Inflammatory macrophage treated with lipopolysaccharide for 4 hours (primary cell): Measurements from ENCODE around the gene ZNF555.

Experiments
- DNase-seq: peaks from one replicate; pipeline ENCODE4 v3.0.0-alpha.2; 2020

The ZNF555 gene

DNA sequence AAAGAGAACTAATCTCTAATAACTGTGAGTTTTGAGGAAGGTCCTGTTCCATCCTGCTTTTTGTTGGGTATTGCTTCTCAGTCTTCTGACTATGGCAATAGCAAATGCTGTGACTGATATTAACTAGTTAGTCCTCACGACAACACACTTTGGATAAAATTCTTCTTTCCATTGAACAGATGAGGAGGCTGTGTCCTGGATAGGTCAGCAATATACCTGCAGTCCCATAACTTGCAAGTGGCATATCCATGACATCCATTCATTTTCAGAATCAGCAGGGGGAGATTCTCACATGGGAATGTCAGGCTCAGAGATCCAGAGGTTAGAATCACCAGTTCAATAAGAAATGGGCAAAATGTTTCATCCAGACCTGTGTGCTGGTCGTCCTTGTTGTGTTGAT, 14.3 kb upstream of the ZNF555 start:
- DNase-seq, result no peak

DNA sequence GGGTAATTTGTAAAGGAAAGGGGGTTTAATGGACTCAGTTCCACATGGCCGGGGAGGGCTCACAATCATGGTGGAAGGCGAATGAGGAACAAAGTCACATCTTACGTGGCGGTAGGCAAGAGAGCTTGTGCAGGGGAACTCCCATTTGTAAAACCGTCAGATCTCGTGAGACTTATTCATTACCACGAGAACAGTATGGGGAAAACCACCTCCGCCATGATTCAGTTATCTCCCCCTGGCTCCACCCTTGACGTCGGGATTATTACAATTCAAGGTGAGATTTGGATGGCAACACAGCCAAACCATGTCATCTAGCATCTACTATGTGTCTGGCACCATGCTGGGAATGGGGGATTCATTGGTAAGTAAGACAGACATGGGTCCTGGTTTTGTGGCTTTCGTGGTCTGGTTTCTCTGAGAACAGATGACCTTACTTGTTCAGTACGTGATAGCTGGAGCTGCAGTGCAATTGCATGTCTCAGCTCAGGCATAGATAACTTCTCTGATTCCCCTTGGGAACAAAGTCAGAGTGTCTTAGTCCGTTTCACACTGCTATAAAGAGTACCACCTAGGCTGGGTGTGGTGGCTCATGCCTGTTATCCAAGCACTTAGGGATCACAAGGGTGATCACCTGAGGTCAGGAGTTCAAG, 13.3 kb upstream of the ZNF555 start:
- no peak for DNase-seq

DNA sequence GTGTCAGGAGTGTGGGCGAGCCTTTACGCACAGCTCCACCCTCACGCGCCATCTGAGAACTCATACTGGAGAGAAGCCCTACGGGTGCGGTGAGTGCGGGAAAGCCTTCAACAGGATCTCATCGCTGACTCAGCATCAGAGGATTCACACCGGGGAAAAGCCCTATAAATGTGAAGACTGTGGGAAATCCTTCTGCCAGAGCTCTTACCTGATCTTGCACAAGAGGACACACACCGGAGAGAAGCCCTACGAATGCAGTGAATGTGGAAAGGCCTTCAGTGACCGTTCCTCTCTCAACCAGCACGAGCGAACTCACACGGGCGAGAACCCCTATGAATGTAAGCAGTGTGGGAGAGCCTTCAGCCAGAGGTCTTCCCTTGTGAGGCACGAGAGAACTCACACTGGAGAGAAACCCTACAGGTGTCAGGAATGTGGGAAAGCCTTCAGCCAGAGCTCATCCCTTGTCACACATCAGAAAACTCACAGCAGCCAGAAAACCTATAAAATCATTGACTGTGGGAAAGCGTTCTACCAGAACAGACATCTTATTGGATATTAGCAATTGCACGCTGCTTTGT, 6.9 kb upstream of the ZNF555 start:
- DNase-seq, result no peak

DNA sequence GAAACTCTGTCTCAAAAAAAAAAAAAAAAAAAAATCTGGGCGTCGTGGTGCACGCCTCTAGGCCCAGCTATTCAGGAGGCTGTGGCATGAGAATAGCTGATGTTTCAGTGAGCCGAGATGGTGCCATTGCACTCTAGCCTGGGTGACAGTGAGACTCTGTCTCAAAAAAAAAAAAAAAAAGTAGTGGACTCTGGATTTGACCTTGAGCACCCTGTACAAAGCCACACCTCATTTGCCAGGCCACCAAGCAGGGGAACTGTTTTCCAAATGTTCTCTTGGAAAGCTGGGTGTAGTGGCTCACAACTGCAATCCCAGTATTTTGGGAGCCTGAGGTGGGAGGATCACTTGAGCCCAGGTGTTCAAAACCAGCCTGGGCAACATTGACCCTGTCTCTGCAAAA, 3.8 kb upstream of the ZNF555 start:
- no peak for DNase-seq

DNA sequence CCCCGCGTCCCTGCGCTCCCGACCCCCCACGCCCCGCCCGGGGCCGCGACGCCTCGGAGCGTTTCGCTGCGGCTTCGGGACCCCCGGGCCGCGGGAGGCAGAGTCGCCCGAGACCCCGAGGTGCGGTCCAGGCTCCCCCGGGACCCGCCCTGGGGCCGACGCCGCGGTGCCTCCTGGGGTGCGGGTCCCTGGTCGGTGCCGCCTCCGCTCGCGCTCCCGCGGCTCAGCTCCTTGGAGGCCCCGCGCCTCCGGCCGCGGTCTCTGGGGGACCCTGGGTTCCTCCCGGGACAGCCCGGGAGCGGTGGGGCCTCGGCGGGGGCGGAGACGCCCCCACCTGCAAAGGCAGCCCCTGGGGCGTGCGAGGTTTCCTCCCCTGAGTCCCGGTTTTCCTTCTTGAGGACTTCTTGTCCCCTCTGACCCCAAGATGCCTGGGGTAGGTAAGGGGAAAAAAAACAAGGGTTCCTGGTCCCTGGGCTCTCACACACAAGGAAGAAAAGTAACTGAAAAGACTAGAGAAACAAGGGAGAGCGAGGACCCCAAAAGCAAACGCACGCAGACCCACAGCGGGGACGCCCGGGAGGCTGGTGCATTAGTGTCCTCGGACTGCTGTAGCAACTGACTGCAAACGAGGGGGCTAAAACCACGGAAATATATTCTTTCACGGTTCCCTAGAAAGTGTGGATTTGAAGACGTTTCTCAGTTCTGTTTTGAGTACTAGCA, 740 bp downstream of the ZNF555 start:
- no peak for DNase-seq

DNA sequence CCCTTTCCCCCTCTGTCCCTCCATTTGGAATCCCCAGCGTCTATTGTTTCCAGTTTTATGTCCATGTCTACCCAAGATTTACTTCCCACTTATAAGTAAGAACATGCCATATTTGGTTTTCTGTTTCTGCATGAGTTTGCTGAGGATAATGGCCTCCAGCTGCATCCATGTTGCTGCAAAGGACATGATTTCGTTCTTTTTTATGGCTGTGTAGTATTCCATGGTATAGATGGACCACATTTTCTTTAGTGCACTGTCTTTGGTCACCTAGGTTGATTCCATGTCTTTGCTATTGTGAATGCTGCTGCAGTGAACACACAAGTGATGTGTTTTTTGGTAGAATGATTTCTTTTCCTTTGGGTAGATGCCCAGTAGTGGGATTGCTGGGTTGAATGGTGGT, 3.8 kb downstream of the ZNF555 start:
- DNase-seq, result no peak

DNA sequence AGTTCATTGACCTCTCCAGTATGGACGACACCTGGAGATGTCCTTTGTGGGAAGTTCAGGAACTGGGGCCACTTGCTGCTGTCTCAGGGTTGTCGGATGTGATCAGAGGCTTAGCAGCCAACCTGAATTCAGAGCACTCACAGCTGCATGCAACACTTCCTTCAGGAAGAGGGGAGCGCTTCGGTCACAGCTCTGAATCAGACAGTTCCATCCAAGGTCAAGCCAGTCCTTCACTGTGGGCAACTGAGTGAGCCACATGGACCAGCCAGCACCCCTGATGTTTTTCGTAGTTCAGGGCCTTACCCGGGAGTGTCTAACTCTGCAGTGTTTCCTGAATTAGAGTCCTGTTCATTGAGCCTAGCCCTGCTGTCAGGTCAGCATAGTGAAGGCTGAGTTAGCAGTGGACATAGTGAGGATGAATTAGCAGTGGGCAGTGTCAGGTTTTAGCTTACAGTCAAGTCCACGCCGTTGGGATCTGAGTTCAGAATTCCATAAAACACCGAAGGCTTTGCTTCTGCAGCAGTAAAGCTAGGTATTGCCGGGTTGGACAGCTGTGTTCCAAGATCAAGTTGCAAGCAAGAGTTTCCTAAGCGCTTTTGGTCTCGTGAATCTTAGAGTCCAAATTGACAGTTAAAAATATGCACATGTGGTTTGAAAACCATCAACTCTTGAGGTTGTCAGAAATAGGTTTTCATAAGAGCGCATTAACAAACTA, 5.1 kb downstream of the ZNF555 start:
- DNase-seq, result no peak

DNA sequence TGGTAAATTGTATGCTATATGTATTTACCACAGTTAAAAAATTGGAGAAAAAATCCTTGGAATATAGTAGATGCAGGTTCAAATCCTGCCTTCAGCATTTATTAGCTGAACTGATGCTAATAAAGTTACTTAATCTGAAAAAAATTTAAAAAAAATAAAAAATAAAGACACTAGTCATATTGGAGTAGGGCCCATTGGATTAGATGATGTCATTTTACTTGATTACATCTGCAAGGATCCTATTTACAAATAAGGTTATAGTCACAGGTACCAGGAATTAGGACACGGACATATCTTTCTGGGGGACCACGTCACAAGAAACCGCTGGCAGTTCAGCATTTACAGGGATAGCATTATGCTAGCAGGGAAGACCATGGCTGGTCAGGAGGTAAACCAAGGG, 6.2 kb downstream of the ZNF555 start:
- DNase-seq, result no peak

DNA sequence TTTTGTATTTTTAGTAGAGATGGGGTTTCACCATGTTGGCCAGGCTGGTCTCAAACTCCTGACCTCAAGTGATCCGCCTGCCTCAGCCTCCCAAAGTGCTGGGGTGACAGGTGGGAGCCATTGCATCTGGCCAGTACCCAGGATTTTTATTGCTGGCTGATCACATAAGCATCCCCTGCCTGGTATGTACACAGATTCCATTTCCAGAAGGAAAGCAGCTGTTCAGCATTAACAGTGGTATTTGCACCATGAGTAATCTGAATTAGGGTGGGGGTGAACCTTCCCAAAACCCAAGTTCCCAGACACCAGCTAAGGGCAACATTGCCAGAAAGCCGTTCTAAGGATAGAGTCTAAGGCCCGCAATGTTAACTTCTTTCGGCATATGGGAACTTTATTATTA, 7.3 kb downstream of the ZNF555 start:
- DNase-seq, result no peak

DNA sequence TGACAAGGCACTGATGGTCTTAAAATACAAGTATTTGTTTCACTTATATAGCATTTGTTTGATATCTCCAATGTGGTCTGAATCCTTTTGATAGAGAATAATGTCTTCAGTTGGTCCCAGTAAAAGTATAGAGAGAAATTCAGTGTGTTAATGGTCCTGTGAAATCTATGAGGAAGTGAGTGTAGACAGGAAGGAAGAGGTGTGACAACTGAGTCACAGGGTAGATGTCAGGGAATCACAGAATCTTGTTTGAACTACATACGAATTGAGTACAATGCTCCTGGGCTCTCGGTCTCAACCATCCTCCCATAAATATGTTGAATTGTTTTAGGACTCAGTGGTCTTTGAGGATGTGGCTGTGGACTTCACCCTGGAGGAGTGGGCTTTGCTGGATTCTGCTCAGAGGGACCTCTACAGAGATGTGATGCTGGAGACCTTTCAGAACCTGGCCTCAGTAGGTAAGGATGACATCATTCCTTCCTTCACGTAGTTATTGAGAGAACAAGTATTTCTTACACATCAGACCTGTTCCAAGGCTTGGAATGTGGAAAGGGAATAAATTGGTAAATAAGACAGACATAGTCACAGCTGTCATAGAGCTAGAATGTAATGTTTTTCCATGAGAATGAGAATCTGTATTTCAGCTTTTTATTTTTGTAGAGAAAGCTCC, 9.1 kb downstream of the ZNF555 start:
- DNase-seq, result no peak

DNA sequence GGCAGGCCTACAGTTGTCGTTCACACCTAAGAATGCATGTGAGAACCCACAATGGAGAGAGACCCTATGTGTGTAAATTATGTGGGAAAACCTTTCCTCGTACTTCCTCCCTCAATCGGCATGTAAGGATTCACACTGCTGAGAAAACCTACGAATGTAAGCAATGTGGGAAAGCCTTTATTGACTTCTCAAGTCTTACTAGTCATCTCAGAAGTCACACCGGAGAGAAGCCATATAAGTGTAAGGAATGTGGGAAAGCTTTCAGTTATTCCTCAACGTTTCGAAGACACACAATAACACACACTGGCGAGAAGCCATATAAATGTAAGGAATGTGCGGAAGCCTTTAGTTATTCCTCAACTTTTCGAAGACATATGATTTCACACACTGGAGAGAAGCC, 11.3 kb downstream of the ZNF555 start:
- no peak for DNase-seq

DNA sequence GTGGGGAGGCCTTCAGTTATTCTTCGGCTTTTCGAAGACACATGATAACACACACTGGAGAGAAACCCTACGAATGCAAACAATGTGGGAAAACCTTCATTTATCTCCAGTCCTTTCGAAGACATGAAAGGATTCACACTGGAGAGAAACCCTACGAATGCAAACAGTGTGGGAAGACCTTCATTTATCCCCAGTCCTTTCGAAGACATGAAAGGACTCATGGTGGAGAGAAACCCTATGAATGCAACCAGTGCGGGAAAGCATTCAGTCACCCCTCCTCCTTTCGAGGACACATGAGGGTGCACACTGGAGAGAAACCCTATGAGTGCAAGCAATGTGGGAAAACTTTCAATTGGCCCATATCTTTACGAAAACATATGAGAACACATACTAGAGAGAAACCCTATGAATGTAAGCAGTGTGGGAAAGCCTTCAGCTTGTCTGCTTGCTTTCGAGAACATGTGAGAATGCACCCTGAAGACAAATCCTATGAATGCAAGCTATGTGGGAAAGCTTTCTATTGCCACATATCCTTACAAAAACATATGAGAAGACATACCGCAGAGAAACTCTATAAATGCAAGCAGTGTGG, 11.8 kb downstream of the ZNF555 start:
- DNase-seq, result no peak

DNA sequence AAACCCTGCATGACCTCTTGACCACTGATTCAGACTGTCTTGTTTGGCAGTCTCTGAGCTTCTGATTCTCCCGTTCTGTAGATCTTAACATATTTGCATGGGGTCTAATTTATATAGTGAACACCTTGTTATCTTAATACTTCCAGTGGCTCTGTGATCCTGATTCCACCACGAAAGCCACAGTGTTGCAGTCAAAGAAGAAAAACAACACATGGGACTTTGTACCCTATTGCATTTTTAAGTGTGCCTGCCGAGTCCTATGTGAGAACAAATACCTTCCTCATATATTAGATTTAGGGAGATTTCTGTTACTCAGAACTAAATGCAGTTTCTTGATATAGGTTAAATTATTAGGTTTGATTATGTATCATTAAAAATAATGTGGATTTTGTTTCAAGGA, 13.6 kb downstream of the ZNF555 start:
- no peak for DNase-seq

DNA sequence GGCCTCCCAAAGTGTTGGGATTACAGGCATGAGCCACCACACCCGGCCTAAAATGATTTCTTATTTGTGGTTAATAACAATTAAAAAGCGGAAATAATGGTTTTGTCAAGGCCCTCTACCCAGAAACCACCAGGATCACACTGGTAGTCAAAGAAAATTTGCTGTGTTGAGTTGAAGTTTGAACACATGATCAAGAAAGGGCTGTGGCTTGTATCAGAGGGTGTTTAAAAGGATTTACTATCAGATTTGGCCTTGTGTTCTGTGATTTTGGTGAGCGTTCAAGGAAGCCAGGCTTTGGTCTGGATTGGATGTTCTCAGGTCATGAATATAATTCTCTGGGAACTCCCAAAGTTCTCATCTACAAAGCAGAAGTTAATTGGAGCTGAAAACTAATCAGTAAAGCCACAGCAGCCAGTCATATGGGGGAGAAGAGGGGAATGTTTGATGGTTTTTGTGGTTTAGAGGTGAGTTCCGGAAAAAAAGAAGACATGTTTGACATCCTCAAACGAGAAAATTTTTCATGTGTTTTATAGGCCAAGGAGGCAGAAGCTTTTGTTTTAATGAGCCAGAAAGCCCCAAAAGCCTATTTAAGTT, 15.3 kb downstream of the ZNF555 start:
- DNase-seq, result no peak

DNA sequence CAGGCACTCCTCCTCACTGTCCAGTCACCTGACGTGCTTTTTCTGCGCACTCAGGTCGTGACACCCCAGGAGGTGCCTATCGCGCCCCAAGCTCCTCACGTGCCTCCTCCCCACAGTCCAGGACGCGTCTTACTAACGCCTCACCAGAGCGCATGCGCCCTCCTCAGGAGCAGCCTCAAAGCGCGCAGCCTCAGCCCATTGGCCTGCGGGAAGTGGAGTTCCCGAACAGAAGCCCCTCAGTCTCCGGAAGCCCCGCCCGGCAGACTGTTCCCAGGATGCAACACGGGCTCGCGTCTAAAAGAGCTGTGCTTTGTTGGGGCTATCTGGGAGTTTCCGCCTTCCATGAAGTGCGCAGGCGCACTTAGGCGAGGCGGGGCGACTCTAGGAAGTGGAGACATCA, 17.6 kb downstream of the ZNF555 start:
- DNase-seq, result no peak

DNA sequence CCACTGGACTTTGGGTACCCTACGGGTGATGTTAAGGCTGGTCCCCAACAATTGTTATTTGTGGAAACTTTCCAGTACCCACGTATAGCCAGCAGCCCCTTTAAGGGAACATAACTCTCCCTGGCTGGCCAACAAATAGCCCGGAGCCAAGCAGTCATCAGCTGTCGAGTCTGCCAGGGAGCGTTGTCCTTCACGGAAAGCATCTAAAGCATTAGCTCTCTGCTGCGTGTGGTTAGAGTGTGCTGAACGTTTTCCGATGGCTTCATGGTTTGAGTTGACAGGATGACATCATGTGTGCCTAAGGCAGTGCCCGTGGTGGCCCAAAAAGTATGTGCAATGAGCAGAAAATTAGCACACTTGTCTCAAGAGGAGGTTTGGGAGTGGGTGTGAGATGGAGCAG, 22.5 kb downstream of the ZNF555 start:
- no peak for DNase-seq

DNA sequence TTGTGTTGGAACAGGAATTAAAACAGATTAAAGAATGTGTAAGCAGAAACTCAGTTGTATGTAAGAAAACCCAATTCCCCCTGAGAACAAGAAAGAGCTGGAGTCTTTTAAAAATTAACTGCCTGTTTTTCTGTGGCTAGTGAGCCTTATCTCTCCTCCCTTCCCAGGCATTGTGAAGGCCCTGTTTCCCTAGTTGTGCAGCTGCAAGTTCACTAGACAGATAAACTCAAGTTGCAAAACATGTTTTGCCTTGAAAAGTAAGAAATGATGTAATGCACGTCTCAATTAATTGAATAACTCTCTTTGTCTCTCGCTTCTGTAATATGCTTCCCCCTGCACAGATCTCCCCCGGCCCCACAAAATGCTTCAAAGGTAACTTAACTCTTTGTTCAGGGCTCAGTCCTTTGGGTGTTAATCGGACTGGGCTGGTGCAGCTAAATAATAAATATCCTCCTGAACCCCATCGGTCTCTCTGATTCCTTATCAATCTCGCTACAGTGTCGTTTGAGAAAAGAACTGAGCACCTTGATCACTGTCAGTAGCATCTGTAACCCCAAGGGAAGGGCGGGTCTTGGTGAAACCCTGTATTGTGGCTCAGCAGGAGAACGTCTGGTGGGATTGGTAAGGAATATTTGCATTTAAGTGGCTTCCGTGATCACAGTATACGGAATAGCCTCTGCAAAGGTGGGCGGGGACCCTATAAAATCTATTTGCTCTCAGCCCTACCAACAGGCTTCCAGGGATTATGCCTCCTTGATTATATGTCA, 24.2 kb downstream of the ZNF555 start:
- DNase-seq, result no peak

DNA sequence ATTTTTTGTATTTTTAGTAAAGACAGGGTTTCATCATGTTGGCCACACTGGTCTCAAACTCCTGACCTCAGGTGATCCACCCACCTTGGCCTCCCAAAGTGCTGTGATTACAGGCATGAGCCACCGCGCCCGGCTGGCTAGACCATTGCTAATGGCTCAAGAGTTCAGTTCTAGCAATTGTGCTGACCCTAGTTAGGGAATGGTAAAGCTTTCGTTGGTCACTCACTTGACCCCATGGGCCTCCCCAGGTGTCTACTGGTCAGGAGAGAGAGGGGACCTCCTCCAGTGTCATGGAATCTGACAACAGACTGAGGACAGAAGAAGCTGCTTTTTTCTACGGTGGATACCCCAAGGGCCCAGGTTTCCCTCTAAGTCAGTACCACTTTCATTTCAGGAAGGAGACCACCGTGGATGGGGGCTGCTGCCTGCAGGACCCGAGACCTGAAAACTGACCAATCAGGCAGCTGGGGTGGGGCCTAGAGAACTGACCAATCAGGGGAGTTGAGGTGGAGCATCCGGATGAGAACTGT, 25.3 kb downstream of the ZNF555 start:
- DNase-seq, result no peak

DNA sequence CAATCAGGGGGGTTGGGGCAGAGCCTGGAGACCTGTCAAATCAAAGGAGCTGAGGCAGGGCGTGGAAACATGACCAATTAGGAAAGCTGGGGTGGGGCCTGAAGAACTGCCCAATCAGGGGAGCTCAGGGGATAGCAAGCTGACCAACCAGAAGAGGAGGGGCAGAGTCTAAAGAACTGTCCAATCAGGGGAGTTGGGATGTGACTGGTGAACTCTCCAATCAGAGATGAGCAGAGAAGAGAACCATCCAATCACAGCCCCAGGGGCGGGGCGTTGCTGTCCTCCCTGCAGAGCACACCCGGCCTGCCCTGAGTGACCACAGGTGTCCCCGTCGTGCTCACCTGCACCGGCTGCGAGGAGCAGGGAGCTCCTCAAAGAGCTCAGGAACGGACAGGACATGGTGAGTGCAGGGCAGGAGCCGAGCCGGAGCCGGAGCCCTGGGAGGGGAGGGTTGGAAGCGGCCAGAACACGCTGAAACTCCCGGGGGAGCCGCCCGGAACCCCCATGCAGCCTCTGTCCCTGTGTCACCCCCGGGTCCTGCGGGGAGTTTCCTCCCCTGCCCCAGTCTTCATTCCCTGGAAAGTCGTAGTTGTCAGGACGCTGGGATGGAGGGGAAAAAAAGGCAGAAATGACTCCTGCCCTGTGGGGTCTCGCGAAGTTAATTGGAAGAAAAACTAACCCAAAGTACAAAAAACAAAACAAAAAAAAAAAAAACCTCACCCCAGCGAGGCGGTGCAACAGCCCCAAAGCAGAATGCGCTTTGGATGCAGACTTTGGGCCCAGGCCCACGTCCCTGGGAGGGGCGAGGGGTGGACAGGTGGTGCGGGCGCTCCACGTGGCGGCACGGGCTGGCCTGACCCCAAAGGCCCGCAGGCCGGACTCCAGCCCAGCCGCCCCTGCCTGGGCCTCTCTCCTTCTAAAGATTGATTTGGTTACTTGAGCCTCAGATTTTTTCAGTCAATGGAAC, 26.0 kb downstream of the ZNF555 start, which contains the start of gene ZNF556:
TSS of gene ZNF556 (plus strand) at position 311 of the 967 bp plus-strand sequence. CDS start at position 398, 87 bp downstream.
- DNase-seq, result no peak

DNA sequence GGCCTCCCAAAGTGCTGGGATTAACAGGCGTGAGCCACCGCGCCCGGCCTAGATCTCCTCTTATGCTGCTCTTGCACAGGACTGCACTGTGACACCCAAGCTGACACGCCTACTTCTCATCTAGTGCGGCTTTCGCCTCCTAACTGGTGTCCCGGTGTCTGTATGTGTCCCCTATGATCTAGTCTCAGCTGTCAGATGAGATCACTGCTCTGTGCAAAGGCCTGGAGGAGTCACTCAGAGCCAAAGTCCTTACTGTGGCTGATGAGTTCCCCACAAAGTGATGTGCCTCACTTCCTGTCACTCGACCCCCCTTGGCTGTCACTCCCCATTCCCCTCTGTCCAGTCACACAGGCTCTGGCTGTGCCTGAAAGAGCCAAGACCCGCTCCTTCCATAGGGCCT, 28.3 kb downstream of the ZNF555 start:
- DNase-seq, result no peak
